Stimulated activated memory B cell treated with anti-CD40 and anti-IgM and Interleukin-4, amounts not matched to agents 10 μg/mL and 1 μg/mL and 100 μg/mL, for 72 hours (primary cell): ENCODE results near the gene PRLR.
"Not testable (repeated sequence)": the region's sequence is repeated elsewhere in the genome, so short reads cannot be mapped to it uniquely, and the experiment has no call there.

Experiments used
- ATAC-seq: fragments of 150-1000 bp; cut with Tn5 transposase; 2 replicates; pipeline ENCODE4 v1.10.0; 2021
- H3K27ac Mint-ChIP-seq: one replicate; pipeline ENCODE4 v1.8.0; 2022; ENCODE audit warnings: mild to moderate bottlenecking, mixed read lengths
- H3K27me3 Mint-ChIP-seq: one replicate; pipeline ENCODE4 v1.8.0; 2022; ENCODE audit warnings: mixed read lengths
- H3K36me3 Mint-ChIP-seq: one replicate; pipeline ENCODE4 v1.8.0; 2022; ENCODE audit warnings: mixed read lengths
- H3K4me1 Mint-ChIP-seq: one replicate; pipeline ENCODE4 v1.8.0; 2022; ENCODE audit warnings: mixed read lengths
- H3K4me3 Mint-ChIP-seq: one replicate; pipeline ENCODE4 v1.8.0; 2022; ENCODE audit warnings: mild to moderate bottlenecking, moderate library complexity, mixed read lengths
- H3K9me3 Mint-ChIP-seq: one replicate; pipeline ENCODE4 v1.8.0; 2022; ENCODE audit warnings: mixed read lengths

PRLR gene

DNA sequence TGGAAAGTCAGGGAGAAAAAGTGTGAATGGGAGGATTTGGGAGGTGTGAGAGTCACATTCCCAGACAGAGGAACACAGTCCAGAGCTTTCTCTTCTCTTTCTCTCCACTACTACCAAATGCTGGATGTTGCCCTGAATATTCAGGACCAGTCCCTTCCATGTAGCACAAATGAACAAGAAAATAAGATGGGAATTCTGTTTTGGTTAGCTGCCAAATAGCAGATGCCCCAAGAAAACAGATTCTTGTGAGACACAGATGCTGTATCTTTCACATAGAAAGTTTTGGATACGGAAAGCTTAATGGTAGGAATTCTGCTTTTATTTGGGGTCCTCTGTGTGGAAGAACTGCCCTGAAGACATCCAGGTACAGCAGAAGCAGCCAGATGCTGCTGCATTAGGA lies 37.8 kb downstream of the PRLR start:
- H3K4me1 Mint-ChIP-seq, result peaks cover 37% of the 10 kb centered on the region
- no peaks in the 10 kb centered on the region for H3K27me3 Mint-ChIP-seq
- no peak for ATAC-seq
- H3K27ac Mint-ChIP-seq, result no peak overlapping the region
- H3K9me3 Mint-ChIP-seq, result no peaks in the 10 kb centered on the region
- no peak overlapping the region for H3K4me3 Mint-ChIP-seq
- no peaks in the 10 kb centered on the region for H3K36me3 Mint-ChIP-seq

DNA sequence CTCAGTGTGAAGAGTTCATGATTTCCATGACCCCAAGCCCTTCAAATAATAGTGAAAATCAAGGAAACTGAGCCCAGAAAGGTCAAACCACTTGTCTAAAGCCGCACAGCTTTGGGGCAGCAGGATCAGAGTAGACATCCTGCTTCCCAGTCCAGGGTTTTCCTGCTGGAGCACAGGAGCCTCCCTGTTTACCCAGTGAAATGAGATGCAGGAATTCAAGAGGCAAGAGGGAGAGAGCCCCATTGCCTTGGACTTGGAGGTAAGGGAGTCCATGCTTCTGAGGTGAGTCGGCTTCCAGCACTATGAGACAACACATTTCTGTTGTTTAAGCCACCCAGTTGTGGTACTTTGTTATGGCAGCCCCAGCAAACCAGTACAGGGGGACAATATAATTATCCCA lies 40.5 kb downstream of the PRLR start:
- ATAC-seq, H3K9me3 Mint-ChIP-seq, H3K36me3 Mint-ChIP-seq, H3K27ac Mint-ChIP-seq, H3K27me3 Mint-ChIP-seq, H3K4me3 Mint-ChIP-seq: not testable (repeated sequence)
- peaks cover 17% of the 10 kb centered on the region for H3K4me1 Mint-ChIP-seq

GRCh38 chr5:35188031-35188457 lies 42.2 kb downstream of the PRLR start:
- no peak for ATAC-seq
- no peak overlapping the region for H3K27ac Mint-ChIP-seq

GRCh38 chr5:35187621-35188020 lies 42.7 kb downstream of the PRLR start:
- not testable (repeated sequence) for H3K9me3 Mint-ChIP-seq, H3K36me3 Mint-ChIP-seq, H3K4me3 Mint-ChIP-seq, H3K27me3 Mint-ChIP-seq, H3K27ac Mint-ChIP-seq, H3K4me1 Mint-ChIP-seq, ATAC-seq

More at GRCh38 chr5:35188031-35188457, 42.2 kb downstream of the PRLR start:
- Mint-ChIP-seq H3K27me3 (no peaks in the 10 kb centered on the region), H3K4me3 (no peak overlapping the region), H3K4me1 (peaks cover 3% of the 10 kb centered on the region), H3K36me3 (no peaks in the 10 kb centered on the region), H3K9me3 (no peaks in the 10 kb centered on the region)

DNA sequence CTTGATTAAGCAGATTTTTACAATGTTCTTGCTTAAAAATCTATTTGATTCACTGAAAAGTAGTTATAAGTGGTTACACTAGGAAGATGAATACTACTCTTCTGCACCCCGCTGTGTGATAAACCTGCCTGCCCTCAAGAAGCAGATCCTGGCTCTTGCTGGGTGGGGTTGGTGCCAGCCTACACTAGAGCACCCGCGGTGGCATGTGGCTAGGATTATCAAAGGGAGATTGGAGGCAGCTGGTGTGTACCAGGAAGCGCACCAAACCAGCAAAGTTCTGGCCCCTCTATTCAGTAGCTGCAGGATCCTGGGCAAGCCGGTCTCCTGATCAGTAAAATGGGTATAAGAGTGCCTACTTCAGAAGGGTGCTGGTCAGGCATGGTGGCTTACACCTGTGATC lies 43.5 kb downstream of the PRLR start:
- Mint-ChIP-seq H3K27me3 (no peaks in the 10 kb centered on the region), H3K27ac (no peak overlapping the region), H3K36me3 (no peaks in the 10 kb centered on the region), H3K9me3 (no peaks in the 10 kb centered on the region), H3K4me3 (no peak overlapping the region), H3K4me1 (no peaks in the 10 kb centered on the region)
- ATAC-seq, result no peak

DNA sequence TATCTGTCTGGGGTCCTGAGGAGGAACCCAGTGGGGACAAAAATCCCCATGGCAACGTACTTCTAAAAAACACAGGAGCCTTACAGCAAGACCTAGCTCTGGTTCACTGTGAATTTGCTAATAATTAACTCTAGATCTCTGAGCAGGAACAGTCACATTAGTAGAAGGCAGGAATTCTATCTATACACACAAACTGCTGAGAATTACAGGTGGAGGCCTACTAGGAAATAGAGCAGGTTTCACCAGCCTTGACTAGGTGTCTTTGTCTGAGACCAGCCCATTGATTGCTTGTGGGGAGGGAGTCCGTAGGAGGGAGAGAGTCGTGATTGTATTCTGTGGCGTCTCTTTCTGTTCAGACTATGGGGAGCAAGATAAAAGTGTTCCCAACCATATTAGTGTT lies 44.8 kb downstream of the PRLR start:
- H3K4me3 Mint-ChIP-seq, result no peak overlapping the region
- no peak for ATAC-seq
- H3K36me3 Mint-ChIP-seq, result no peaks in the 10 kb centered on the region
- H3K27ac Mint-ChIP-seq, result no peak overlapping the region
- H3K9me3 Mint-ChIP-seq, result no peaks in the 10 kb centered on the region
- no peaks in the 10 kb centered on the region for H3K27me3 Mint-ChIP-seq
- H3K4me1 Mint-ChIP-seq, result no peaks in the 10 kb centered on the region

DNA sequence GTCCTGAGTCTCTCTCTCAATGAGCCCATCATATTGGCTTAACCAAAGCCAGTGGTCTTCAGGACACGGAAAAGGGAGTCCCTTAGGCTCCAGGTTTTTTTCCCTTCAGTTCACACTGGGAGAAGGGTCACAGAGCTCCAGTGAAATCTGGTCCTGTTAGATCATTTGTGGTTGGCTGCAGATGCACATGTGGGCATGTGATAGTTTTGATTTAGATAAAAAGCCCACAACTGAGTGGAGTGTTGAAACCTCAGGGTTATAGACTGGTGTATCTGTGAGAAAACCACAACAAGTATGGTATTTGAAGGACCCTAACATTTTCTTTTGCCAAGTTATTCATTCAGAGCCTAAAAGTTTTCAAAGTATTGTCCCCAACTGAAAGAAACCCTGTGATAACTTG lies 46.7 kb downstream of the PRLR start:
- Mint-ChIP-seq H3K36me3 (no peaks in the 10 kb centered on the region), H3K27ac (no peak overlapping the region), H3K4me1 (no peaks in the 10 kb centered on the region), H3K4me3 (no peak overlapping the region), H3K27me3 (no peaks in the 10 kb centered on the region), H3K9me3 (no peaks in the 10 kb centered on the region)
- ATAC-seq, result no peak

DNA sequence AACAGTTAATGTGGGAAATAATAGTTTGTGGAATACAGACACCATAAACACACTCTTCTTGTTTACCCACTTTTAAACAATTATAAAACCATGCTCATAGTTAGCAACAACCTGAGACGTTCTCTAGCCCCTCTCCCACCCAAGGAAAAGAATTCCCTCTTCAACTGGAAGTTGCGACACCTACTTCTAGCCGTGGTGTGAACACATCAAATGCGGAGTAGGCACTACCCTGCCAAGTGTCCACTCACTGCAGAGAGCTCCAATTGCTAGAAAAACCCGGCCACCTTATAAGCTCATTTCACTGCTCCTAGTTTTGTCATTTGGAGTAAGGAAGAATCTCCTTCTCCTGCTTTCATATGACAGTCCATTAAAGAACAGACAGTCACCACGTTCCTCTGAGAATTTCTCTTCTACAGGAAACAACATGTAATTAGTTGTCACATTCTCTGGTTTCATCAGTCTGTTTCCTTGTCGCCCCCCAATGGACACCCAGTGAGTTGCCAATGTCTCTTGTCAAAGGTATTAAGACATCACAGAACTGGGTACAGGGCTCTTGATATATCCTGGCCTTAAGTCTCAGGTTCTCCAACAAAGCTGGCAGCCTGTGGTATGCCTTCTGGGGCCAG lies 47.3 kb downstream of the PRLR start:
- H3K4me3 Mint-ChIP-seq, result no peak overlapping the region
- H3K9me3 Mint-ChIP-seq, result no peaks in the 10 kb centered on the region
- no peaks in the 10 kb centered on the region for H3K27me3 Mint-ChIP-seq
- no peaks in the 10 kb centered on the region for H3K4me1 Mint-ChIP-seq
- H3K36me3 Mint-ChIP-seq, result no peaks in the 10 kb centered on the region
- H3K27ac Mint-ChIP-seq, result no peak overlapping the region
- no peak for ATAC-seq

- no peaks in the 10 kb centered on the region for H3K4me1 Mint-ChIP-seq
- no peak overlapping the region for H3K27ac Mint-ChIP-seq
- no peaks in the 10 kb centered on the region for H3K9me3 Mint-ChIP-seq
- H3K4me3 Mint-ChIP-seq, result no peak overlapping the region
- ATAC-seq, result no peak
- H3K36me3 Mint-ChIP-seq, result no peaks in the 10 kb centered on the region
- H3K27me3 Mint-ChIP-seq, result no peaks in the 10 kb centered on the region
These were observed 47.8 kb downstream of the PRLR start for GRCh38 chr5:35182486-35182885.

DNA sequence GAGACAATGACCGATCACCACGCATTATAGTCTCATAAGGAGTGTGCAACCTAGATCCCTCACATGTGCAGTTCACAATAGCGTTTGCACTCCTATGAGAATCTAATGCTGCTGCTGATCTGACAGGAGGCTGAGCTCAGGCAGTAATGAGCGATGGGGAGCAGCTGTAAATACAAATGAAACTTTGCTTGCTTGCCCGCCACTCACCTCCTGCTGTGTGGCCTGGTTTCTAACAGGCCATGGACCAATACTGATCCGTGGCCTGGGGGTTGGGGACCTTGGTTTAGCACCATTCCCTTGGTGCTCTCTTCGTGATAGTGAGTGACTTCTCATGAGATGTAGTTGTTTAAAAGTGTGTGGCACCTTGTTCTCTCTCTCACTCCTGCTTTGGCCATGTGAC lies 50.2 kb downstream of the PRLR start:
- no peak overlapping the region for H3K27ac Mint-ChIP-seq
- no peak for ATAC-seq
- no peak overlapping the region for H3K4me3 Mint-ChIP-seq
- no peaks in the 10 kb centered on the region for H3K36me3 Mint-ChIP-seq
- no peaks in the 10 kb centered on the region for H3K27me3 Mint-ChIP-seq
- H3K4me1 Mint-ChIP-seq, result no peaks in the 10 kb centered on the region
- H3K9me3 Mint-ChIP-seq, result no peaks in the 10 kb centered on the region

DNA sequence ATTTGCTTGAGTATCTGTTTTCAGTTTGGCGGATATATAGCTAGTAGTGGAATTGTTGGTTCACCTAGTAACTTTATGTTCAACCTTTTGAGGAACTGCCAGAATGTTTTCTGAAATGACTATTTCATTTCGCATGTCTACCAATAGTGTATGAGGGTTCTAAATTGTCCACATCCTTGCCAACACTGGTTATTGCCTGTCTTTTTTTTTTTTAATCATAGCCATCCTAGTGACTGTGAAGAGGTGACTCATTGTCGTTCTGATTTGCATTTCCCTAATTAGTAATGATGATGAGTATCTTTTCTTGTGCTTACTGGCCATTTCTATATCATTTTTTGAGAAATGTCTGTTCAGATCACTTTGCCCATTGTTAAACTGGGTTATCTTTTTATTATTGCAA lies 52.5 kb downstream of the PRLR start:
- H3K4me1 Mint-ChIP-seq, result no peaks in the 10 kb centered on the region
- H3K27me3 Mint-ChIP-seq, result no peaks in the 10 kb centered on the region
- no peak overlapping the region for H3K4me3 Mint-ChIP-seq
- H3K36me3 Mint-ChIP-seq, result no peaks in the 10 kb centered on the region
- H3K9me3 Mint-ChIP-seq, result no peaks in the 10 kb centered on the region
- ATAC-seq, result no peak
- no peak overlapping the region for H3K27ac Mint-ChIP-seq

DNA sequence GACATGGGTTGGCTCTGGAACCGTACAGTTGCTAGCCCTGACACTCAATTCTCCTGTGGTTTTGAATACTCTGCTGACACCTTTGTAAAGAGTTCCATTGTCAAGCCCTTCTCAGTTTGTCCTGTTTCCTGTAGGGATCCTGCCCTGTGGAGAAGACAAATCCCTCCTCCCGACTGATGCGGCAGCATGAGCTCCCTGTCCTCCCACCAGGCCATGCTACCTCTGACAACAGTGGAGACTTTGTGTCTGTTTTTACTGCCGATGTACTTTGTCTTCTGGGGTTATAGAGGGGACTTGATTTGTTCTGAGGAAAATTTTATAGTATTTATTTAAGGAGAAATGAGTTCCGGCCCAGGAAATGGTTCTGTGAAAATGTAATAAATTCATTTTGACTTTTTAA lies 57.8 kb downstream of the PRLR start:
- peaks cover 3% of the 10 kb centered on the region for H3K36me3 Mint-ChIP-seq
- H3K27ac Mint-ChIP-seq, result no peak overlapping the region
- H3K4me3 Mint-ChIP-seq, result no peak overlapping the region
- H3K27me3 Mint-ChIP-seq, result peaks cover 4% of the 10 kb centered on the region
- no peaks in the 10 kb centered on the region for H3K4me1 Mint-ChIP-seq
- peaks cover 2% of the 10 kb centered on the region for H3K9me3 Mint-ChIP-seq
- ATAC-seq, result peak; percentile 12

GRCh38 chr5:35171991-35172390 lies 58.3 kb downstream of the PRLR start:
- peak; percentile 41 for ATAC-seq
- peaks cover 5% of the 10 kb centered on the region for H3K9me3 Mint-ChIP-seq

GRCh38 chr5:35171078-35171477 lies 59.2 kb downstream of the PRLR start:
- ATAC-seq, result no peak
- H3K27ac Mint-ChIP-seq, result no peak overlapping the region
- peaks cover 5% of the 10 kb centered on the region for H3K9me3 Mint-ChIP-seq
- H3K4me1 Mint-ChIP-seq, result no peaks in the 10 kb centered on the region
- H3K27me3 Mint-ChIP-seq, result peaks cover 9% of the 10 kb centered on the region
- peaks cover 8% of the 10 kb centered on the region for H3K36me3 Mint-ChIP-seq
- H3K4me3 Mint-ChIP-seq, result no peak overlapping the region

More at GRCh38 chr5:35171991-35172390, 58.3 kb downstream of the PRLR start:
- Mint-ChIP-seq H3K4me1 (no peaks in the 10 kb centered on the region), H3K4me3 (no peak overlapping the region), H3K27ac (no peak overlapping the region), H3K27me3 (peaks cover 9% of the 10 kb centered on the region), H3K36me3 (peaks cover 8% of the 10 kb centered on the region)

- peaks cover 5% of the 10 kb centered on the region for H3K9me3 Mint-ChIP-seq
These were observed 64.2 kb downstream of the PRLR start for GRCh38 chr5:35166043-35166442.

GRCh38 chr5:35164860-35165542 lies 65.3 kb downstream of the PRLR start:
- Mint-ChIP-seq H3K4me1 (no peaks in the 10 kb centered on the region), H3K27ac (no peak overlapping the region), H3K4me3 (no peak overlapping the region), H3K27me3 (peaks cover 17% of the 10 kb centered on the region), H3K9me3 (peaks cover 5% of the 10 kb centered on the region), H3K36me3 (peaks cover 8% of the 10 kb centered on the region)
- ATAC-seq, result no peak

More at GRCh38 chr5:35166043-35166442, 64.2 kb downstream of the PRLR start:
- no peak for ATAC-seq
- Mint-ChIP-seq H3K4me3 (no peak overlapping the region), H3K4me1 (no peaks in the 10 kb centered on the region), H3K27ac (no peak overlapping the region), H3K36me3 (peaks cover 8% of the 10 kb centered on the region), H3K27me3 (peaks cover 17% of the 10 kb centered on the region)
